ENCODE measurements around the gene NEK7.

The NEK7 gene

GRCh38 chr1:198147216-198147615 lies 9.6 kb upstream of the NEK7 start:
- FAIRE-seq, result no peak
- TF ChIP-seq TAF1 (IDR thresholded peaks at IDR 0.05; ENCODE audit: borderline replicate concordance, low read depth, low read length), result no peak
- no peak for TF ChIP-seq POLR2AphosphoS5 (IDR thresholded peaks at IDR 0.05; ENCODE audit: low read depth, low read length)
- TF ChIP-seq POLR2A (IDR thresholded peaks at IDR 0.05; ENCODE audit: low read depth, low read length), result no peak

GRCh38 chr1:198150369-198150768 lies 6.4 kb upstream of the NEK7 start:
- FAIRE-seq (no peak), DNase-seq (ENCODE audit: insufficient read length) (no peak)
- no peak for TF ChIP-seq TAF1 (IDR thresholded peaks at IDR 0.05; ENCODE audit: borderline replicate concordance, low read depth, low read length)
- no peak for TF ChIP-seq POLR2AphosphoS5 (IDR thresholded peaks at IDR 0.05; ENCODE audit: low read depth, low read length)
- no peak for TF ChIP-seq POLR2A (IDR thresholded peaks at IDR 0.05; ENCODE audit: low read depth, low read length)

More at GRCh38 chr1:198147216-198147615, 9.6 kb upstream of the NEK7 start:
- no peak for DNase-seq (ENCODE audit: insufficient read length)

GRCh38 chr1:198151688-198152087 lies 5.1 kb upstream of the NEK7 start:
- FAIRE-seq, result peak; percentile 40
- TF ChIP-seq TAF1 (IDR thresholded peaks at IDR 0.05; ENCODE audit: borderline replicate concordance, low read depth, low read length), result no peak
- TF ChIP-seq POLR2A (IDR thresholded peaks at IDR 0.05; ENCODE audit: low read depth, low read length), result no peak
- no peak for TF ChIP-seq POLR2AphosphoS5 (IDR thresholded peaks at IDR 0.05; ENCODE audit: low read depth, low read length)
- DNase-seq (ENCODE audit: insufficient read length), result no peak

GRCh38 chr1:198153103-198153502 lies 3.7 kb upstream of the NEK7 start:
- DNase-seq (ENCODE audit: insufficient read length) (no peak), FAIRE-seq (no peak)
- TF ChIP-seq TAF1 (IDR thresholded peaks at IDR 0.05; ENCODE audit: borderline replicate concordance, low read depth, low read length) (no peak), POLR2AphosphoS5 (IDR thresholded peaks at IDR 0.05; ENCODE audit: low read depth, low read length) (no peak), POLR2A (IDR thresholded peaks at IDR 0.05; ENCODE audit: low read depth, low read length) (no peak)

DNA sequence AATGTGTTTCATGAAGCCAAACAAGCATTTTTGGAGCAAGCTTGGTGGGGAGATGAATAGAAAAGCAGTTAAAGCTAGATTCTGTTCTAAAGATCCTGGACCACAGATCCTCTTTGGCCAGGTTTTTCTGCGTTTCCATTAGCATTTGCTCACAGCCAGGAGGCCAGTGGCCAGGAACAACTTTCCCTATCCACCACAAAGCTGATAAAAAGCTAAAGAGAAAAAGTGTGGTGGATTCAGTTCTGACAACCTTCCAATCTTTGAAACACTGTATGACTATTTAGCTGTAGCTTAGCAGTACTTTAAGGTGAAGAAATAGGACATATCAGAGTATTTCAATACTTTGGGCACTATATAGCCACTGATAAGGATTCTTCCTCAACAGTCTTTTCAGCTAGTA lies 3.0 kb upstream of the NEK7 start:
- TF ChIP-seq TAF1 (IDR thresholded peaks at IDR 0.05; ENCODE audit: borderline replicate concordance, low read depth, low read length), result no peak
- TF ChIP-seq POLR2A (IDR thresholded peaks at IDR 0.05; ENCODE audit: low read depth, low read length), result no peak
- DNase-seq (ENCODE audit: insufficient read length) (no peak), FAIRE-seq (no peak)

- DNase-seq (ENCODE audit: insufficient read length) (no peak), FAIRE-seq (no peak)
- no peak for TF ChIP-seq POLR2A (IDR thresholded peaks at IDR 0.05; ENCODE audit: low read depth, low read length)
- no peak for TF ChIP-seq POLR2AphosphoS5 (IDR thresholded peaks at IDR 0.05; ENCODE audit: low read depth, low read length)
- no peak for TF ChIP-seq TAF1 (IDR thresholded peaks at IDR 0.05; ENCODE audit: borderline replicate concordance, low read depth, low read length)
Observed at GRCh38 chr1:198155253-198155652, 1.5 kb upstream of the NEK7 start.

GRCh38 chr1:198156111-198156744 lies 570 bp upstream of the NEK7 start:
- TF ChIP-seq TAF1 (IDR thresholded peaks at IDR 0.05; ENCODE audit: borderline replicate concordance, low read depth, low read length) (no peak), POLR2A (IDR thresholded peaks at IDR 0.05; ENCODE audit: low read depth, low read length) (no peak), POLR2AphosphoS5 (IDR thresholded peaks at IDR 0.05; ENCODE audit: low read depth, low read length) (no peak)
- DNase-seq (ENCODE audit: insufficient read length), result no peak
- peak; percentile 96 for FAIRE-seq

DNA sequence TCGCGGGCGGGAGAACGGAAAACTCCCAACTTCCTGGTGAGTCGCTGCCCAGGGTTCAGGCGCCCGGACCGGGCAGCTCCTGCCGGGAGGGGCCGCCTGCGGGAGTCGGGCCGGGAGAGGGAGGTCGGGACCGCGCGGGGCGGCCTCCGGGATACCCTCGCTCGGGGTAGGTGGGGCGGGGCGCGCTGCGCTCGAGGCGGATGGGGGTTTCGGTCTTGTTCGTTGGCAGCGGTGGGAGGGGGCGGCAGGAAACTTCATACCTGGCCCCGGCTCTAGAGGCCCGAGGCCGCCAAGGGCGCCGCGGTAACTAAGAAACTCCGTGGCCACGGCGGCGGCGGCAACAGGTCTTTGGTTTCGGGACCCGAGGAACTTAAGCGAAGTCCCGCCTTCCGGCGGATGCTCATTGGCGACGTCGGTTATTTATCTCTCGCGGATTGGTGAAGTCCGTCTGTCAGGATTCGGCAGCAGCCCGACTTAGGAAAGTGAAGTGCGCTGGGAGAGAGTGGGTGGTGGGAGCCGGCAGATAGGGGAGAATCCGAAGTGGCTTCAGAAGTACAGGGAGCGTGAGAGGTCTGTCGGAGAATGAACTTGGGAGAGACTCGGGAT lies 546 bp downstream of the NEK7 start:
- peak; percentile 46 for DNase-seq (ENCODE audit: insufficient read length)
- peak; percentile 40 for FAIRE-seq
- TF ChIP-seq POLR2A (IDR thresholded peaks at IDR 0.05; ENCODE audit: low read depth, low read length) (no peak), POLR2AphosphoS5 (IDR thresholded peaks at IDR 0.05; ENCODE audit: low read depth, low read length) (no peak), TAF1 (IDR thresholded peaks at IDR 0.05; ENCODE audit: borderline replicate concordance, low read depth, low read length) (no peak)

GRCh38 chr1:198157847-198158725 lies 1.3 kb downstream of the NEK7 start:
- TF ChIP-seq POLR2A (IDR thresholded peaks at IDR 0.05; ENCODE audit: low read depth, low read length), result no peak
- no peak for TF ChIP-seq TAF1 (IDR thresholded peaks at IDR 0.05; ENCODE audit: borderline replicate concordance, low read depth, low read length)
- no peak for TF ChIP-seq POLR2AphosphoS5 (IDR thresholded peaks at IDR 0.05; ENCODE audit: low read depth, low read length)
- DNase-seq (ENCODE audit: insufficient read length) (no peak), FAIRE-seq (peak; percentile 75)

- DNase-seq (ENCODE audit: insufficient read length) (peak; percentile 56), FAIRE-seq (peak; percentile 85)
- peak; percentile 87 for TF ChIP-seq POLR2A (IDR thresholded peaks at IDR 0.05; ENCODE audit: low read depth, low read length)
- peak; percentile 85 for TF ChIP-seq TAF1 (IDR thresholded peaks at IDR 0.05; ENCODE audit: borderline replicate concordance, low read depth, low read length)
- TF ChIP-seq POLR2AphosphoS5 (IDR thresholded peaks at IDR 0.05; ENCODE audit: low read depth, low read length), result peak; percentile 80
Observed at GRCh38 chr1:198158735-198159589, 2.2 kb downstream of the NEK7 start.

GRCh38 chr1:198160222-198160621 lies 3.4 kb downstream of the NEK7 start:
- TF ChIP-seq POLR2AphosphoS5 (IDR thresholded peaks at IDR 0.05; ENCODE audit: low read depth, low read length) (no peak), POLR2A (IDR thresholded peaks at IDR 0.05; ENCODE audit: low read depth, low read length) (no peak), TAF1 (IDR thresholded peaks at IDR 0.05; ENCODE audit: borderline replicate concordance, low read depth, low read length) (no peak)
- DNase-seq (ENCODE audit: insufficient read length) (no peak), FAIRE-seq (no peak)

Measured in GM12892 (cell line).